Right hindlimb (tissue), 1 donor: ENCODE data around the gene VPS8.

Experiments
- DNase-seq: peaks from one replicate; pipeline ENCODE4 v3.0.0-alpha.2; 2018

Gene VPS8

GRCh38 chr3:184783319-184783718 is 28.6 kb upstream of the VPS8 start:
- no peak for DNase-seq

- no peak for DNase-seq
Measured at GRCh38 chr3:184784731-184785500, 27.1 kb upstream of the VPS8 start.

- DNase-seq, result no peak
Measured at GRCh38 chr3:184785890-184786279, 26.1 kb upstream of the VPS8 start.

- DNase-seq, result peak; percentile 89
Measured at GRCh38 chr3:184786280-184786941, 25.6 kb upstream of the VPS8 start.

- DNase-seq, result no peak
Measured at GRCh38 chr3:184788751-184789150, 23.2 kb upstream of the VPS8 start.

GRCh38 chr3:184789314-184789998 is 22.5 kb upstream of the VPS8 start:
- no peak for DNase-seq

- DNase-seq, result no peak
Measured at GRCh38 chr3:184791171-184791570, 20.8 kb upstream of the VPS8 start.

- DNase-seq, result no peak
Measured at GRCh38 chr3:184795522-184796190, 16.3 kb upstream of the VPS8 start.

- DNase-seq, result no peak
Measured at GRCh38 chr3:184796551-184796950, 15.4 kb upstream of the VPS8 start.

- DNase-seq, result no peak
Measured at GRCh38 chr3:184796954-184797353, 15.0 kb upstream of the VPS8 start.

GRCh38 chr3:184798120-184798519 is 13.8 kb upstream of the VPS8 start:
- DNase-seq, result no peak

- no peak for DNase-seq
Measured at GRCh38 chr3:184800349-184800930, 11.5 kb upstream of the VPS8 start.

- no peak for DNase-seq
Measured at GRCh38 chr3:184801241-184801785, 10.7 kb upstream of the VPS8 start.

- no peak for DNase-seq
Measured at GRCh38 chr3:184802150-184802549, 9.8 kb upstream of the VPS8 start.

- DNase-seq, result no peak
Measured at GRCh38 chr3:184804801-184805200, 7.2 kb upstream of the VPS8 start.

- DNase-seq, result no peak
Measured at GRCh38 chr3:184805351-184806038, 6.5 kb upstream of the VPS8 start.

GRCh38 chr3:184806567-184807271 is 5.2 kb upstream of the VPS8 start:
- no peak for DNase-seq

GRCh38 chr3:184807549-184807948 is 4.4 kb upstream of the VPS8 start:
- no peak for DNase-seq

GRCh38 chr3:184808021-184808420 is 3.9 kb upstream of the VPS8 start:
- no peak for DNase-seq

- DNase-seq, result no peak
Measured at GRCh38 chr3:184810146-184810545, 1.8 kb upstream of the VPS8 start.

GRCh38 chr3:184811034-184811433 is 932 bp upstream of the VPS8 start:
- DNase-seq, result no peak

GRCh38 chr3:184811663-184811998 is 335 bp upstream of the VPS8 start:
- no peak for DNase-seq
